H1 (cell line): Measurements from ENCODE around the gene ACADSB. TPM values are rescaled to one million over a fixed set of nuclear protein-coding genes. Genes with fewer than 3 reads are reported as not detected.

Experiments
- CTCF ChIA-PET: fragments of 300-600 bp; sonication (Branson Sonifier 250); formaldehyde crosslinking; loops from one replicate; lab custom pipeline; 2021; ENCODE audit not compliant: partially characterized antibody; lab: Charles Lee
- POLR2A ChIA-PET: fragments of 300-600 bp; sonication (Branson Sonifier 250); formaldehyde crosslinking; loops from one replicate; lab custom pipeline; 2021; ENCODE audit warnings: inconsistent platforms; ENCODE audit not compliant: partially characterized antibody; lab: Charles Lee
- DNase-seq, 2 experiments: peaks; one replicate each; pipeline versions ENCODE4 v3.0.0 to v3.0.0-alpha.2; 2010 to 2022; ENCODE audit warnings: low spot score in 2 of 2, low read depth in 1 of 2, mixed read lengths in 1 of 2
- FAIRE-seq: peaks from 2 replicates; lab custom pipeline; 2011; peaks lifted over from hg19 to GRCh38; lab: Jason Lieb, UNC
- H2AFZ ChIP-seq: 2 replicates; pipeline ENCODE4 v1.8.1; 2012; ENCODE audit warnings: low read length, inconsistent platforms
- H2AK5ac ChIP-seq: 2 replicates; pipeline ENCODE4 v1.6.1; 2013; ENCODE audit warnings: low read depth, low read length
- H2BK120ac ChIP-seq: replicated peaks from 2 replicates; pipeline ENCODE3; 2013; ENCODE audit warnings: low read depth, low read length, inconsistent platforms
- H2BK12ac ChIP-seq: 2 replicates; pipeline ENCODE4 v1.6.1; 2013; ENCODE audit warnings: low read depth, low read length
- H2BK15ac ChIP-seq: 2 replicates; pipeline ENCODE4 v1.6.1; 2013; ENCODE audit warnings: low read length
- H2BK20ac ChIP-seq: 2 replicates; pipeline ENCODE4 v1.6.1; 2013; ENCODE audit warnings: low read length
- H2BK5ac ChIP-seq: 2 replicates; pipeline ENCODE4 v1.6.1; 2013; ENCODE audit warnings: low read depth, low read length
- H3K14ac ChIP-seq: 2 replicates; pipeline ENCODE4 v1.6.1; 2013; ENCODE audit warnings: inconsistent platforms; ENCODE audit not compliant: insufficient read length
- H3K18ac ChIP-seq: 2 replicates; pipeline ENCODE4 v1.6.1; 2013; ENCODE audit warnings: low read length; ENCODE audit errors: extremely low read depth
- H3K23ac ChIP-seq: 2 replicates; pipeline ENCODE4 v1.6.1; 2013; ENCODE audit warnings: inconsistent platforms; ENCODE audit not compliant: insufficient read length
- H3K23me2 ChIP-seq: 2 replicates; pipeline ENCODE4 v1.6.1; 2013; ENCODE audit warnings: low read depth, low read length
- H3K27ac ChIP-seq: 2 replicates; pipeline ENCODE4 v1.6.1; 2011; ENCODE audit warnings: low read depth, low read length, inconsistent platforms
- H3K27me3 ChIP-seq, 4 experiments: replicated peaks in 1 of 4; 1 replicate in 1 of 4; 2 replicates in 3 of 4; pipeline versions ENCODE4 v1.6.1 to v1.8.1; 2011 to 2013; ENCODE audit warnings: low read length in 3 of 4, mild to moderate bottlenecking in 3 of 4, inconsistent platforms in 2 of 4, mixed read lengths in 2 of 4, moderate library complexity in 1 of 4; ENCODE audit not compliant: control insufficient read depth in 3 of 4, insufficient read depth in 3 of 4; ENCODE audit errors: extremely low read depth in 1 of 4
- H3K36me3 ChIP-seq, 4 experiments: 2 replicates each; pipeline versions ENCODE4 v1.6.1 to v1.8.1; 2011 to 2013; ENCODE audit warnings: mild to moderate bottlenecking in 4 of 4, low read length in 3 of 4, moderate library complexity in 2 of 4, control low read depth in 1 of 4, inconsistent platforms in 1 of 4; ENCODE audit not compliant: insufficient read depth in 4 of 4, control insufficient read depth in 2 of 4
- H3K4ac ChIP-seq: replicated peaks from 2 replicates; pipeline ENCODE3; 2013; ENCODE audit warnings: low read length, low read depth, mixed read lengths, inconsistent platforms; ENCODE audit not compliant: insufficient read length
- H3K4me1 ChIP-seq, 4 experiments: replicated peaks in 1 of 4; 1 replicate in 1 of 4; 2 replicates in 3 of 4; pipeline versions ENCODE4 v1.6.1 to v1.8.1; 2011 to 2013; ENCODE audit warnings: low read length in 3 of 4, inconsistent platforms in 2 of 4, mixed read lengths in 1 of 4; ENCODE audit not compliant: insufficient read depth in 4 of 4, control insufficient read depth in 3 of 4
- H3K4me2 ChIP-seq, 2 experiments: 2 replicates each; pipeline versions ENCODE4 v1.6.1 to v1.8.1; 2011 to 2013; ENCODE audit warnings: low read depth in 2 of 2, low read length in 2 of 2, control low read depth in 1 of 2, inconsistent platforms in 1 of 2, mild to moderate bottlenecking in 1 of 2; ENCODE audit not compliant: insufficient read depth in 1 of 2
- H3K4me3 ChIP-seq, 4 experiments: fragments of 200-600, 300-600 bp in 1 of 4; sonication (generic), shearing (Covaris generic), sonication (Bioruptor Twin) in 1 of 4; 2 replicates each; pipeline versions ENCODE4 v1.5.1 to v1.8.1; 2011 to 2016; ENCODE audit warnings: low read length in 4 of 4, low read depth in 3 of 4, control low read depth in 2 of 4, inconsistent platforms in 2 of 4, mild to moderate bottlenecking in 2 of 4, mixed read lengths in 1 of 4, moderate library complexity in 1 of 4; ENCODE audit not compliant: insufficient read depth in 2 of 4; ENCODE audit errors: extremely low read depth in 1 of 4
- H3K56ac ChIP-seq: replicated peaks from 2 replicates; pipeline ENCODE3; 2013; ENCODE audit warnings: low read depth, mild to moderate bottlenecking, mixed read lengths, low read length, inconsistent platforms; ENCODE audit not compliant: insufficient read length
- H3K79me1 ChIP-seq: 2 replicates; pipeline ENCODE4 v1.6.1; 2013; ENCODE audit warnings: low read depth, low read length, control low read depth
- H3K79me2 ChIP-seq, 2 experiments: 2 replicates each; pipeline versions ENCODE4 v1.6.1 to v1.8.1; 2012 to 2013; ENCODE audit warnings: low read length in 2 of 2, mild to moderate bottlenecking in 2 of 2, inconsistent platforms in 1 of 2; ENCODE audit not compliant: insufficient read depth in 2 of 2, control insufficient read depth in 1 of 2
- H3K9ac ChIP-seq, 4 experiments: replicated peaks in 1 of 4; 1 replicate in 1 of 4; 2 replicates in 3 of 4; pipeline versions ENCODE4 v1.6.1 to v1.8.1; 2011 to 2013; ENCODE audit warnings: low read depth in 3 of 4, low read length in 3 of 4, control low read depth in 2 of 4, mild to moderate bottlenecking in 2 of 4, moderate library complexity in 2 of 4, inconsistent platforms in 1 of 4; ENCODE audit errors: extremely low read depth in 1 of 4
- H3K9me3 ChIP-seq, 2 experiments: 2 replicates each; pipeline versions ENCODE4 v1.6.1 to v1.8.1; 2012 to 2013; ENCODE audit warnings: mild to moderate bottlenecking in 2 of 2, moderate library complexity in 2 of 2, control low read depth in 1 of 2, inconsistent platforms in 1 of 2, low read depth in 1 of 2, low read length in 1 of 2, mixed read lengths in 1 of 2; ENCODE audit not compliant: insufficient read depth in 2 of 2
- H4K20me1 ChIP-seq, 2 experiments: replicated peaks in 1 of 2; 2 replicates each; pipeline versions ENCODE3 to v1.8.1; 2011 to 2013; ENCODE audit warnings: inconsistent platforms in 2 of 2, low read length in 2 of 2, mild to moderate bottlenecking in 1 of 2; ENCODE audit not compliant: insufficient read depth in 2 of 2, control insufficient read depth in 1 of 2
- H4K5ac ChIP-seq: 2 replicates; pipeline ENCODE4 v1.6.1; 2013; ENCODE audit warnings: low read length, low read depth, mixed read lengths, inconsistent platforms; ENCODE audit not compliant: insufficient read length
- H4K8ac ChIP-seq: 2 replicates; pipeline ENCODE4 v1.8.0; 2013; ENCODE audit warnings: mild to moderate bottlenecking, moderate library complexity, low read length, inconsistent platforms; ENCODE audit not compliant: insufficient read depth; ENCODE audit errors: extremely low read depth
- H4K91ac ChIP-seq: replicated peaks from 2 replicates; pipeline ENCODE3; 2013; ENCODE audit warnings: low read length, mixed read lengths, inconsistent platforms; ENCODE audit not compliant: insufficient read length
- CHD1 ChIP-seq: IDR thresholded peaks from 2 replicates; pipeline ENCODE4 v1.6.1; 2012; ENCODE audit warnings: low read depth, low read length, improper control_type of control experiment
- CTBP2 ChIP-seq: IDR thresholded peaks from 2 replicates; pipeline ENCODE4 v1.7.0; 2011; ENCODE audit warnings: borderline replicate concordance, mild to moderate bottlenecking, moderate library complexity, mixed read lengths, low read length; ENCODE audit not compliant: insufficient read depth, insufficient read length
- E2F6 ChIP-seq: IDR thresholded peaks from 2 replicates; pipeline ENCODE4 v1.6.1; 2012; ENCODE audit warnings: inconsistent platforms
- EGR1 ChIP-seq: IDR thresholded peaks from 2 replicates; pipeline ENCODE4 v1.6.1; 2011; ENCODE audit warnings: low read depth, low read length, borderline replicate concordance
- GTF2F1 ChIP-seq: IDR thresholded peaks from 2 replicates; pipeline ENCODE4 v1.6.1; 2012; ENCODE audit warnings: low read depth, low read length, improper control_type of control experiment, borderline replicate concordance
- JUN ChIP-seq: IDR thresholded peaks from 2 replicates; pipeline ENCODE4 v1.6.1; 2011; ENCODE audit warnings: low read depth, mild to moderate bottlenecking, improper control_type of control experiment, low read length
- KDM5A ChIP-seq: fragments of 200-600 bp; IDR thresholded peaks from 2 replicates; pipeline ENCODE4 v1.7.1; 2012; ENCODE audit warnings: mild to moderate bottlenecking, low read length, inconsistent platforms, mixed read lengths
- POLR2AphosphoS5 ChIP-seq: IDR thresholded peaks from 2 replicates; pipeline ENCODE4 v1.6.1; 2011; ENCODE audit warnings: low read depth, low read length
- POU5F1 ChIP-seq: IDR thresholded peaks from 2 replicates; pipeline ENCODE4 v1.6.1; 2011; ENCODE audit warnings: low read depth, mild to moderate bottlenecking, low read length, moderate library complexity
- RXRA ChIP-seq: IDR thresholded peaks from 2 replicates; pipeline ENCODE4 v1.6.1; 2011; ENCODE audit warnings: low read depth, mild to moderate bottlenecking, low read length, moderate library complexity; ENCODE audit not compliant: insufficient read depth
- SIN3A ChIP-seq, 2 experiments: IDR thresholded peaks in 1 of 2; conservative IDR thresholded peaks in 1 of 2; 2 replicates each; pipeline ENCODE4 v1.6.1; 2011 to 2012; ENCODE audit warnings: low read length in 2 of 2, improper control_type of control experiment in 1 of 2, low read depth in 1 of 2, mild to moderate bottlenecking in 1 of 2
- SP2 ChIP-seq: IDR thresholded peaks from 2 replicates; pipeline ENCODE4 v1.6.1; 2012; ENCODE audit warnings: mild to moderate bottlenecking, low read length, inconsistent platforms
- SRF ChIP-seq: IDR thresholded peaks from 2 replicates; pipeline ENCODE4 v1.6.1; 2011; ENCODE audit warnings: mild to moderate bottlenecking, low read depth, low read length, moderate library complexity
- TAF1 ChIP-seq: IDR thresholded peaks from 2 replicates; pipeline ENCODE4 v1.6.1; 2011; ENCODE audit warnings: mild to moderate bottlenecking, low read depth, low read length
- ZNF274 ChIP-seq: IDR thresholded peaks from 2 replicates; pipeline ENCODE4 v1.7.0; 2012; ENCODE audit warnings: low read length, borderline replicate concordance; ENCODE audit errors: extremely low read depth
- WGBS, 2 experiments: shearing (Covaris generic) in 1 of 2; methylation state at CpG; one replicate each; pipeline versions ENCODE4 v1.1.6 to v1.1.7; 2013 to 2015; ENCODE audit warnings: low lambda C conversion rate in 2 of 2, mixed read lengths in 2 of 2, inconsistent platforms in 1 of 2, low coverage in 1 of 2, missing lambda C conversion rate in 1 of 2; ENCODE audit not compliant: insufficient replicate concordance in 2 of 2, insufficient coverage in 1 of 2, insufficient read length in 1 of 2; ENCODE audit errors: extremely low coverage in 1 of 2, missing lambda C conversion rate in 1 of 2; 5-methylcytosine and 5-hydroxymethylcytosine counted together
- polyA plus RNA-seq, 7 experiments: library from polyadenylated mRNA; depleted of rRNA in 3 of 7; stranded (reverse) in 5 of 7; unstranded in 2 of 7; fragments of >200 nt in 5 of 7; fragments of 200-250 nt in 2 of 7; gene quantifications; 1 replicate in 5 of 7; 2 replicates in 1 of 7; 4 replicates in 1 of 7; pipeline versions ENCODE4 v1.2.1 to v1.2.3, GENCODE V29; 2011 to 2013; ENCODE audit warnings: missing spikeins in 2 of 7, mixed read lengths in 2 of 7
- total RNA-seq: library from RNA; stranded (reverse); fragmentation: NEBNext Ultra II Directional; extraction: Animal tissue kit (Norgen Biotek cat#: 25700); gene quantifications from 2 replicates; pipeline ENCODE4 v1.2.1, GENCODE V29; 2021

Gene ACADSB
- total and polyA plus RNA-seq, 2 of the 8 experiments (the other 6 are each of a cell fraction or from before 2014, with no cell fraction given) = 5.6 to 11.2 TPM

DNA sequence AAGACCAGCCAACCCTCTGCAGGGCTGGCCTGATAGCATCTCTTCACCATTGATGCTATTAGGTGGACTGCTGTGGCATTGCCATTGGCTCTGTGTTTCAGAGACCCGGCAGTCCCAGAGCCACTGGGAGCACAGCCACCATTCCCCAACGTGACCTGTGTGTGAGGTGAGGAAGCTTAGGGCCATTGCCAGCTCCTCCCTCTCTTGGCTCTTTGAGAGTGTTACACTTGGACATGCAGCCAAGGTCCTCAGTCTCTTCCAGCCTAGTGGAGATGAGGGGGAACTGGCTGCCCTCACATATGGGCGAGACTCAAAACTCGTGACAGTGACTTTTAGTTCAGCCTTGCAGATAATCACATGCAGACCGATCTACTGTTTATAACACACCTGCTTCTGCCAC is 87.6 kb downstream of the ACADSB start:
- H3K56ac ChIP-seq = no peak overlapping the region
- no peaks in the 10 kb centered on the region for H3K23me2 ChIP-seq
- DNase-seq = no peak
- no peak overlapping the region for H2BK12ac ChIP-seq
- no peaks in the 10 kb centered on the region for H3K36me3 ChIP-seq
- ChIA-PET CTCF (no interaction called here), POLR2A (no interaction called here)
- H3K9ac ChIP-seq = no peak overlapping the region
- no peak overlapping the region for H2BK20ac ChIP-seq
- no peaks in the 10 kb centered on the region for H3K79me2 ChIP-seq
- no peak overlapping the region for H3K27ac ChIP-seq
- H3K4ac ChIP-seq = no peak overlapping the region
- H2BK120ac ChIP-seq = no peak overlapping the region
- H3K9me3 ChIP-seq = no peaks in the 10 kb centered on the region
- no peak overlapping the region for H3K4me3 ChIP-seq
- H3K79me1 ChIP-seq = no peaks in the 10 kb centered on the region
- H4K8ac ChIP-seq = no peak overlapping the region
- H3K18ac ChIP-seq = no peak overlapping the region
- no peaks in the 10 kb centered on the region for H4K20me1 ChIP-seq
- no peak overlapping the region for H2BK15ac ChIP-seq
- 92% methylated on average over 5 of the region's 5 CpGs; no CpG with 5 or more reads in 1 of the 2 experiments for WGBS, 2 experiments
- no peaks in the 10 kb centered on the region; a peak in 1 of 7 replicates for H3K4me1 ChIP-seq
- no peak overlapping the region for H2BK5ac ChIP-seq
- H2AFZ ChIP-seq = no peak overlapping the region
- H3K27me3 ChIP-seq = no peaks in the 10 kb centered on the region
- H3K14ac ChIP-seq = no peak overlapping the region
- H3K4me2 ChIP-seq = no peak overlapping the region
- no peak for FAIRE-seq
- H2AK5ac ChIP-seq = no peak overlapping the region
- no peak overlapping the region for H4K91ac ChIP-seq
- no peak overlapping the region for H4K5ac ChIP-seq
- no peak overlapping the region for H3K23ac ChIP-seq
- TF ChIP-seq TAF1 = no peak
- TF ChIP-seq GTF2F1 = no peak
- no peak for TF ChIP-seq POU5F1
- TF ChIP-seq POLR2AphosphoS5 = no peak
- TF ChIP-seq RXRA = no peak
- TF ChIP-seq SRF = no peak
- no peak for TF ChIP-seq ZNF274
- TF ChIP-seq SIN3A (conservative IDR thresholded peaks at IDR 0.05 in 1 of 2, IDR thresholded peaks at IDR 0.05 in 1 of 2; ENCODE audit: low read depth in 1 of 2, low read length in 2 of 2) = no peak
- TF ChIP-seq E2F6 = no peak
- no peak for TF ChIP-seq JUN
- TF ChIP-seq EGR1 = no peak
- no peak for TF ChIP-seq CHD1
- no peak for TF ChIP-seq SP2
- no peak for TF ChIP-seq CTBP2
- no peak for TF ChIP-seq KDM5A
